ENCODE data around the gene FAM111B.

The FAM111B gene

DNA sequence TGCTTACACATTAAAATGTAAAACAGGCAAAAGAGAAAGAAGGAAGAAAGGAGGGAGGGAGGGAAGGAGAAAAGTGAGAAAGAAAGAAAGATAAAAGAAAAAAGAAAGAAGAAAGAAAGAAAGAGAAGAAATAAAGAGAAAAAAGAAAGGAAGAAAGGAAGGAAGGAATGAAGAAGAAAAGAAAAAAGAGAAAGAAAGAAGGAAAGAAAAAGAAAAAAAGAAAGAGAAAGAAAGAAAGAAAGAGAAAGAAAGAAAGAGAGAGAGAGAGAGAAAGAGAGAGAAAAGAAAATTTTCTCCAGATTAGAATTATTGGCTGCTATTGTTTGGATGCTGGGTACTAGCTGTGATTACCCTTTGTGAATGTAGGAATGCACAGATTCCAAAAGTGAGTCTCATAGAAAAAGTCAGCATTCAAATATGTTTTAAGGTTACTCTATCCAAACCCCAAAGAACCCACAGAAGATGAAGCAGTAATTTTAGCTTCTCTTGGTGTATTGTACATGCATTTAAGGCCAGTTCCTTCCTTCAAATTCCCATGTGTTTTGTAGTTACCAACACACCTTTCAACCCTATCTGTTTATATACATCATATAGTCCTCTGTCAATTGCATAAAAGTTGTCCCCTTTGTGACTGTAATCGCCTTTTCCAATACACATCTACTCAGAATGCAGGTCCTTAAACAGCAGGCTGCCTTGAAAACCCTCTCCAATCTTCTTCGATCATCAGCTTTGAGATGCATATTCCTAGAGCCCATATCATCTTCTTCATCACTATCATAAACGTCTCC lies 34.8 kb downstream of the FAM111B start:
- no peak for DNase-seq (ENCODE audit: insufficient read length, low spot score)

DNA sequence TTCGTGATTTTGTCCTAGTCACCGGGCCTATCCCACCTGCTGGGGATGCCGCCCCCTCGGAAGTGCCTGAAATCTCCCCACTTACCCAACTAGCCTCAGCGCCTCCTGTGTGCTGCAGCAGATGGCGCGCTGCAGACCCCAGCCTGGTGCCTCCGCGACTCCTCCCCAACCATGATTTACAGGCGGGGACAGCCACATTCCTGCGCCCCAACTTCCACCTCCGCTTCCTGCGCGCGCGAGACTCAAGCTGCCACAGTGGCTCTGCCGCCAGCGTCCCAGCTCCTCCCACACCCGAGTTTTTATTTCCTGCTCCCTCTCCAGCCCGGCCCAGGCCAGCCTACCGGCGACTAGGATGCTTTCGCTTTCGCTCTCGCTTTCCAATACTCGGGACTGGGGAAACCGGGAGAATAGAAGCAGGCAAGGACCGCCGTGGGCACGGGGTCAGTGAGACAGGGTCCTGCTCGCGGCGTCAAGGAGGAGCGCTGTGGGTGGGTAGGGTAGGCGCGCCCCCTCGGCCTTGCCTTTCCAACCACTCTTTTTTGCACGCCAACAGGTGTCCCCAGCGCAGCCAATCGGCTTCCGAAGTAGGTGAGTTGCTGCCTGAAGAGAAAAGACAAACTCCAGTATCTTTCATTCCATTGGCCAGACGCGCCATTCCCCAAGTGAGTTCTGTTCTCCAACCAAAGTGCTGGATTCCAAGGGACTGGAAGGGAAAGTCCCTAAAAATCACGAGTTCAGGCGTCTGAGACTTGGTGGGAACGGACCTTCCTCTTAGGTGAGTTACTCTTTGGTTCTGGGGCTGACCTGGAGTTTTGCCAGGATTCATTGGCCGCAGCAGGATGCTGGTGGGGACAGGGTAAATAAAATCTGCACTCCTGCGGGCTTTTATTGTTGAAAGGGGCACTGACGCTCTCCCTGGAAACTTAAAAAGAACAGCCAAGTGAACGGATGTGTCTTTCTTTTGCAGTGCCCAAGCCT lies 35.8 kb downstream of the FAM111B start, which contains the start of gene FAM111A:
FAM111A (plus strand) TSS at position 327 of the 978 bp plus-strand sequence. CDS start 6,017 bp downstream, outside the sequence.
- peak; percentile 95 for FAIRE-seq
- peak; percentile 53 for DNase-seq (ENCODE audit: insufficient read length, low spot score)

More for the DNA sequence above, 34.8 kb downstream of the FAM111B start:
- FAIRE-seq, result peak; percentile 23
- TF ChIP-seq POLR2A (IDR thresholded peaks at IDR 0.05; ENCODE audit: low read depth, low read length) (no peak), PAX5 (IDR thresholded peaks at IDR 0.05; ENCODE audit: insufficient read depth, low read length, severe bottlenecking) (no peak), POLR2AphosphoS5 (IDR thresholded peaks at IDR 0.05; ENCODE audit: low read depth, low read length) (no peak)

DNA sequence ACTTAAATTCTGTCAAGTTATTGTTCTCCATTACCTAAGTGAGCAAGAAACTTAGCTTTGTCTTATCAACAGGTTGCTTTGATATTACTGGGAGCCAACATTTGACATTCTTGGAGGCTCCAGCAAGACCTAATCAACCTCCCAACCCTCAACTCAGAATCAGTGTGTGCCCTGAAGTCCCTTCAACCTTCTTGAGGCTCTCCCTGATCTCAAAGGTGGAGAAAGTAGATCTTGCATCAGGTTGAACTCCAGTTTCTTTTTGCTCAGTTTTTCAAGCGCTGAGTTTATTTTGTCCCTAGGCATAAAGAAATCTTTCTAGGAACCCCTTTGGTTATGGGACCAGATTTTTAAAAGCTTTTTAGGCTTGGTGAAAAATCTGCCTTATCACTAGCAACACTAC lies 37.1 kb downstream of the FAM111B start:
- FAIRE-seq (no peak), DNase-seq (ENCODE audit: insufficient read length, low spot score) (no peak)
- TF ChIP-seq POLR2AphosphoS5 (IDR thresholded peaks at IDR 0.05; ENCODE audit: low read depth, low read length), result no peak
- TF ChIP-seq POU2F2 (IDR thresholded peaks at IDR 0.05; ENCODE audit: low read depth, low read length), result no peak
- no peak for TF ChIP-seq TAF1 (IDR thresholded peaks at IDR 0.05; ENCODE audit: low read depth, low read length)
- no peak for TF ChIP-seq SPI1 (IDR thresholded peaks at IDR 0.05; ENCODE audit: low read depth, low read length)
- TF ChIP-seq PAX5 (IDR thresholded peaks at IDR 0.05; ENCODE audit: insufficient read depth, low read length, severe bottlenecking), result no peak
- no peak for TF ChIP-seq POLR2A (IDR thresholded peaks at IDR 0.05; ENCODE audit: low read depth, low read length)

More for the DNA sequence above, 35.8 kb downstream of the FAM111B start, which contains the start of gene FAM111A:
- TF ChIP-seq POU2F2 (IDR thresholded peaks at IDR 0.05; ENCODE audit: low read depth, low read length) (no peak), TAF1 (IDR thresholded peaks at IDR 0.05; ENCODE audit: low read depth, low read length) (peak; percentile 25; the same call in 1 of the 2 replicates), POLR2AphosphoS5 (IDR thresholded peaks at IDR 0.05; ENCODE audit: low read depth, low read length) (0 out of 2 replicates have a peak, but pooled peaks have one; percentile 45)

DNA sequence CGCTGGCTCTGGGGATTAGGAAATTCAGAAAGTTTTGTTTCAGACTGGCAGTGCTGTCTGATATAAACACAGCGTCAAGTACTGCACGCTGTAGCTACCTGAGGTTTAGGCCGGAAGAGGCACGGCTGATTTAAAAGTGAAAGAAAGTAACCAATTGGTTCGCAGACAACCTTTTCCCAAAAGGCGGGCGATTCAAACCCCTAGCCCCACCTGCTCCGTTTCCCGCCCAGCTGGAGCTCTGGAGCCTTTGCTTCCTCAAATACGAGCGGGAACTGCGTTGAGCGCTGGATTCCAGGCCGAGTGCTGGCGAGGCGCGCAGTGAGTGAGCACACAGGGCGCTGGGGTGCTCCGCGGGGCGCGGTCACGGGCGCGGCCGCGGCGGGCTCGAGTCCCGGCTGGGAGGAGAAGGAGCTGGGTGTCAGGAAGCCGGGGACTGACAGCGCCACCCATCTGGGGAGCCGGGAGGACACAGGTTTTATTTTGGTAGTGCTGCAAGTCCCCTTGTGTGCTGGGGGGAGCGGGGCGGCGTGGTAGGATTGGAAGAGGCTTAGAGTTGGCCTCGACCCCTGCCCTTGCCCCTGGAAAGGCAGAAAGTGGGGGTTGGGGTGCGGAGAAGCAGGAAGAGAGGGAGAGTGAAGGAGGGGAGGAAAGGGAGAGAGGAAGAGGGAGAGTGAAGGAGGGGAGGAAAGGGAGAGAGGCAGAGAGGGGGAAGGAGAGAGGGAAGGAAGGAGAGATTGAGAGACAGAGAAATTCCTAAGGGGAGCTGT lies 37.7 kb downstream of the FAM111B start:
- DNase-seq (ENCODE audit: insufficient read length, low spot score) (peak; percentile 63), FAIRE-seq (peak; percentile 95)
- TF ChIP-seq POLR2AphosphoS5 (IDR thresholded peaks at IDR 0.05; ENCODE audit: low read depth, low read length) (peak; percentile 49; the same call in 1 of the 2 replicates), SPI1 (IDR thresholded peaks at IDR 0.05; ENCODE audit: low read depth, low read length) (no peak)

DNA sequence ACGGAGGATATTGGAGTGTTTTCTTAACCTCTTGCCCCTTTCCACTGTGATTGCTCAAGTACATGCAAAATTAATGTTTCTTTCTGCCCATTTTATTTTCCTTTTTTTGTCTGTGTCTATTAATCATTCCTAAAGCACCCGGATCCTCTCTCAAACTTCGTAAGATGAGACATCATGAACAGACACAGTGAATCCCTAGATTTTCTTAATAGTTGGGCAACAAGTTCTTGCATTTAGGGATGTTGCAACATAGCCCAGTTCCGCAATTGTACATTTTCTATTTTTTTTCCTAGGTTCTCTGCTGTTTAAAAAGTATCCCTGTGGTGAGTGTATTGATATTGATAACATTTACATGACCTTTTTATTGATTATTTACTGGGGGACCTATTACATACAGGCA lies 38.5 kb downstream of the FAM111B start:
- FAIRE-seq (no peak), DNase-seq (ENCODE audit: insufficient read length, low spot score) (no peak)
- TF ChIP-seq POLR2A (IDR thresholded peaks at IDR 0.05; ENCODE audit: low read depth, low read length) (no peak), POLR2AphosphoS5 (IDR thresholded peaks at IDR 0.05; ENCODE audit: low read depth, low read length) (no peak), PAX5 (IDR thresholded peaks at IDR 0.05; ENCODE audit: insufficient read depth, low read length, severe bottlenecking) (no peak), TAF1 (IDR thresholded peaks at IDR 0.05; ENCODE audit: low read depth, low read length) (no peak), SPI1 (IDR thresholded peaks at IDR 0.05; ENCODE audit: low read depth, low read length) (no peak), POU2F2 (IDR thresholded peaks at IDR 0.05; ENCODE audit: low read depth, low read length) (no peak)

DNA sequence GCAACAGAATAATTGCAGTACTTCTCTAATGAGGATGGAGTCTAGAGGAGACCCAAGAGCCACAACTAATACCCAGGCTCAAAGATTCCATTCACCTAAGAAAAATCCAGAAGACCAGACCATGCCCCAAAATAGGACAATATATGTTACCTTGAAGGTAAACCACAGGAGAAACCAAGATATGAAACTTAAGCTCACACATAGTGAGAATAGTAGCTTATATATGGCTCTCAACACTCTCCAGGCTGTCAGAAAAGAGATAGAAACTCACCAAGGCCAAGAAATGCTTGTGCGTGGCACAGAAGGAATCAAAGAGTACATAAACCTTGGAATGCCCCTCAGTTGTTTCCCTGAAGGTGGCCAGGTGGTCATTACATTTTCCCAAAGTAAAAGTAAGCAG lies 44.7 kb downstream of the FAM111B start:
- DNase-seq (ENCODE audit: insufficient read length, low spot score), result no peak
- FAIRE-seq, result peak; percentile 13

DNA sequence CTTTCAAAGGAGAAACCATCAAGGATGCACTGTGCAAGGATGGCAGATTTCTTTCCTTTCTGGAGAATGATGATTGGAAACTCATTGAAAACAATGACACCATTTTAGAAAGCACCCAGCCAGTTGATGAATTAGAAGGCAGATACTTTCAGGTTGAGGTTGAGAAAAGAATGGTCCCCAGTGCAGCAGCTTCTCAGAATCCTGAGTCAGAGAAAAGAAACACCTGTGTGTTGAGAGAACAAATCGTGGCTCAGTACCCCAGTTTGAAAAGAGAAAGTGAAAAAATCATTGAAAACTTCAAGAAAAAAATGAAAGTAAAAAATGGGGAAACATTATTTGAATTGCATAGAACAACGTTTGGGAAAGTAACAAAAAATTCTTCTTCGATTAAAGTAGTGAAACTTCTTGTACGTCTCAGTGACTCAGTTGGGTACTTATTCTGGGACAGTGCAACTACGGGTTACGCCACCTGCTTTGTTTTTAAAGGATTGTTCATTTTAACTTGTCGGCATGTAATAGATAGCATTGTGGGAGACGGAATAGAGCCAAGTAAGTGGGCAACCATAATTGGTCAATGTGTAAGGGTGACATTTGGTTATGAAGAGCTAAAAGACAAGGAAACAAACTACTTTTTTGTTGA lies 45.4 kb downstream of the FAM111B start:
- FAIRE-seq (peak; percentile 89), DNase-seq (ENCODE audit: insufficient read length, low spot score) (no peak)
- no peak for TF ChIP-seq TAF1 (IDR thresholded peaks at IDR 0.05; ENCODE audit: low read depth, low read length)
- no peak for TF ChIP-seq POU2F2 (IDR thresholded peaks at IDR 0.05; ENCODE audit: low read depth, low read length)
- TF ChIP-seq SPI1 (IDR thresholded peaks at IDR 0.05; ENCODE audit: low read depth, low read length), result no peak
- TF ChIP-seq PAX5 (IDR thresholded peaks at IDR 0.05; ENCODE audit: insufficient read depth, low read length, severe bottlenecking), result peak; percentile 70
- TF ChIP-seq POLR2A (IDR thresholded peaks at IDR 0.05; ENCODE audit: low read depth, low read length), result 0 out of 2 replicates have a peak, but pooled peaks have one; percentile 25
- no peak for TF ChIP-seq POLR2AphosphoS5 (IDR thresholded peaks at IDR 0.05; ENCODE audit: low read depth, low read length)

More for the DNA sequence above, 44.7 kb downstream of the FAM111B start:
- TF ChIP-seq SPI1 (IDR thresholded peaks at IDR 0.05; ENCODE audit: low read depth, low read length), result no peak
- no peak for TF ChIP-seq POU2F2 (IDR thresholded peaks at IDR 0.05; ENCODE audit: low read depth, low read length)
- no peak for TF ChIP-seq TAF1 (IDR thresholded peaks at IDR 0.05; ENCODE audit: low read depth, low read length)
- no peak for TF ChIP-seq POLR2AphosphoS5 (IDR thresholded peaks at IDR 0.05; ENCODE audit: low read depth, low read length)
- no peak for TF ChIP-seq PAX5 (IDR thresholded peaks at IDR 0.05; ENCODE audit: insufficient read depth, low read length, severe bottlenecking)
- TF ChIP-seq POLR2A (IDR thresholded peaks at IDR 0.05; ENCODE audit: low read depth, low read length), result no peak

DNA sequence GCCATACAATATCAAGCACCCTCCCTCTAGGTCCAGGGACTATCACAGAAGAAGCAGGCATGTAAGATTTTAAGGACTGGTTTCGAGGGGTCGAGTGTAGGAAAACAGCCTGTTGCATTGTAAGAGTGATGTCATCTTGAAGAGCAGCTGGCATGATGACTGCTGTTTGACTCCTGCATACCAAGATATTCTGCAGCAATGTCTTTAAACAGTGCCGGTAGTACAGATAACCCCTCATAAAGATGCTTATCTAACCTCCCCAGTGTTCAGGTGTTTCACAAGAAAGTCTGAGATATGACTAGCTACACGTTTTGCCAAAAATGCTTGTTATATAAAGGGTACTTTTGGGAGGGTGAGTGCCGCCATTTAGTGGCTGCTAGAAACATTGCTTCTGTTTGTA lies 47.6 kb downstream of the FAM111B start:
- FAIRE-seq (peak; percentile 28), DNase-seq (ENCODE audit: insufficient read length, low spot score) (no peak)
- no peak for TF ChIP-seq POLR2A (IDR thresholded peaks at IDR 0.05; ENCODE audit: low read depth, low read length)
- no peak for TF ChIP-seq TAF1 (IDR thresholded peaks at IDR 0.05; ENCODE audit: low read depth, low read length)
- no peak for TF ChIP-seq SPI1 (IDR thresholded peaks at IDR 0.05; ENCODE audit: low read depth, low read length)
- TF ChIP-seq PAX5 (IDR thresholded peaks at IDR 0.05; ENCODE audit: insufficient read depth, low read length, severe bottlenecking), result no peak
- no peak for TF ChIP-seq POLR2AphosphoS5 (IDR thresholded peaks at IDR 0.05; ENCODE audit: low read depth, low read length)
- TF ChIP-seq POU2F2 (IDR thresholded peaks at IDR 0.05; ENCODE audit: low read depth, low read length), result no peak

Measured in GM12891 (cell line).